Right lobe of liver (tissue), 6 donors: Measurements from ENCODE around the gene ITGA8. TPM values are rescaled to one million over a fixed set of nuclear protein-coding genes. Genes with fewer than 3 reads are reported as not detected.

ENCODE experiments used
- ATAC-seq, 4 donors: fragments of 200-7000 bp; cut with Tn5 transposase; one replicate each; pipeline ENCODE4 v1.9.1; 2020; ENCODE audit warnings: mild to moderate bottlenecking in 4 of 4, moderate library complexity in 4 of 4
- DNase-seq, 3 donors: peaks; one replicate each; pipeline ENCODE4 v3.0.0-alpha.2; 2020
- H3K27ac ChIP-seq, 3 donors: fragments of 200-600 bp; one replicate each; pipeline ENCODE4 v1.8.0; 2022
- H3K27me3 ChIP-seq, 2 donors: fragments of 200-600 bp; one replicate each; pipeline ENCODE4 v1.8.0; 2022
- H3K36me3 ChIP-seq, 4 donors: fragments of 200-600 bp; sonication (generic) in 1 of 4; one replicate each; pipeline versions ENCODE4 v1.5.1 to v1.8.0; 2017 to 2022; ENCODE audit warnings: control low read depth in 1 of 4
- H3K4me1 ChIP-seq, 4 donors: fragments of 200-600 bp; sonication (generic) in 1 of 4; one replicate each; pipeline versions ENCODE4 v1.5.1 to v1.8.0; 2017 to 2022; ENCODE audit warnings: control low read depth in 1 of 4
- H3K4me3 ChIP-seq, 3 donors: fragments of 200-600 bp; one replicate each; pipeline ENCODE4 v1.8.0; 2022
- H3K9me3 ChIP-seq, 4 donors: fragments of 200-600 bp; sonication (generic) in 1 of 4; one replicate each; pipeline versions ENCODE4 v1.5.1 to v1.8.0; 2017 to 2022; ENCODE audit warnings: control low read depth in 1 of 4
- CTCF ChIP-seq, 4 donors: fragments of 200-600 bp in 3 of 4; fragments of 450-650 bp in 1 of 4; IDR thresholded peaks; one replicate each; pipeline versions ENCODE4 v1.5.1 to v1.8.0; 2016 to 2022; ENCODE audit warnings: antibody characterized with exemption in 4 of 4, mild to moderate bottlenecking in 2 of 4
- POLR2A ChIP-seq: fragments of 450-650 bp; IDR thresholded peaks from one replicate; pipeline ENCODE4 v1.6.1; 2017; ENCODE audit warnings: antibody characterized with exemption, mild to moderate bottlenecking
- WGBS: methylation state at CpG from one replicate; pipeline ENCODE4 v1.1.6; 2018; ENCODE audit warnings: low coverage, low lambda C conversion rate; ENCODE audit not compliant: insufficient coverage; ENCODE audit errors: missing lambda C conversion rate; 5-methylcytosine and 5-hydroxymethylcytosine counted together
- intact Hi-C, 2 donors: fragments of 100-400 bp; cut with DNase I; formaldehyde crosslinking; loops; one replicate each; pipeline versions ENCODE4 v1.11.2 to v1.14.1; 2022
- total RNA-seq, 6 experiments: library from RNA; depleted of rRNA in 2 of 6; stranded (reverse); fragments of >200 nt in 2 of 6; fragmentation: NEBNext Ultra II Directional in 3 of 6; extraction: Animal tissue kit (Norgen Biotek cat#: 25700) in 3 of 6; gene quantifications; one replicate each; pipeline versions ENCODE4 v1.1.0 to v1.2.4, GENCODE V29; 2016 to 2023
- donor health status: DM: no; HTN: yes; CAD: no.
- donor health status: DM: no; HTN: no; CAD: no.
- donor health status: DM: no; HTN: no; CAD: no.
- donor health status: DM: no; HTN: yes; CAD: no.
- donor health status: DM: no; HTN: yes; CAD: no.

ITGA8 gene
- total RNA-seq, 6 experiments from 2014 or later, result 0.18 to 0.80 (median 0.36) TPM

- intact Hi-C loops, result no loop called here
- WGBS, result 69% methylated on average over 4 of the region's 4 CpGs
Observed at GRCh38 chr10:15703944-15704580, 15.7 kb downstream of the ITGA8 start.

GRCh38 chr10:15703151-15703880, 16.4 kb downstream of the ITGA8 start:
- Histone ChIP-seq H3K27ac (no peak overlapping the region), H3K36me3 (no peaks in the 10 kb centered on the region), H3K9me3 (no peaks in the 10 kb centered on the region), H3K27me3 (no peaks in the 10 kb centered on the region), H3K4me1 (no peaks in the 10 kb centered on the region), H3K4me3 (no peak overlapping the region)
- ATAC-seq (no peak), DNase-seq (no peak)
- TF ChIP-seq CTCF (IDR thresholded peaks at IDR 0.05), result no peak
- TF ChIP-seq POLR2A, result no peak
- WGBS, result 21% methylated on average over 4 of the region's 4 CpGs
- intact Hi-C loops, result no loop called here

More at GRCh38 chr10:15703944-15704580, 15.7 kb downstream of the ITGA8 start:
- no peaks in the 10 kb centered on the region for H3K36me3 ChIP-seq
- H3K27ac ChIP-seq, result no peak overlapping the region
- no peak for DNase-seq
- TF ChIP-seq CTCF (IDR thresholded peaks at IDR 0.05) (no peak), POLR2A (no peak)
- no peak overlapping the region for H3K4me3 ChIP-seq
- ATAC-seq, result no peak
- H3K9me3 ChIP-seq, result no peaks in the 10 kb centered on the region
- H3K4me1 ChIP-seq, result no peaks in the 10 kb centered on the region
- H3K27me3 ChIP-seq, result no peaks in the 10 kb centered on the region

GRCh38 chr10:15700078-15700674, 19.5 kb downstream of the ITGA8 start:
- TF ChIP-seq POLR2A (no peak), CTCF (IDR thresholded peaks at IDR 0.05) (no peak)
- H3K27ac ChIP-seq, result no peak overlapping the region
- WGBS, result 57% methylated on average over 3 of the region's 4 CpGs
- H3K27me3 ChIP-seq, result no peaks in the 10 kb centered on the region
- H3K4me1 ChIP-seq, result no peaks in the 10 kb centered on the region
- DNase-seq, result no peak
- ATAC-seq, result no peak
- H3K9me3 ChIP-seq, result no peaks in the 10 kb centered on the region
- no peaks in the 10 kb centered on the region for H3K36me3 ChIP-seq
- H3K4me3 ChIP-seq, result no peak overlapping the region
- intact Hi-C loops, result no loop called here

GRCh38 chr10:15695852-15696251, 23.9 kb downstream of the ITGA8 start:
- intact Hi-C loops, result no loop called here
- Histone ChIP-seq H3K27me3 (no peaks in the 10 kb centered on the region), H3K4me3 (no peak overlapping the region), H3K36me3 (no peaks in the 10 kb centered on the region), H3K27ac (no peak overlapping the region), H3K9me3 (no peaks in the 10 kb centered on the region), H3K4me1 (no peaks in the 10 kb centered on the region)
- ATAC-seq (no peak), DNase-seq (no peak)
- 37% methylated on average over 12 of the region's 12 CpGs for WGBS
- TF ChIP-seq POLR2A, result no peak

GRCh38 chr10:15690031-15690430, 29.7 kb downstream of the ITGA8 start:
- TF ChIP-seq POLR2A (no peak), CTCF (IDR thresholded peaks at IDR 0.05) (no peak)

More at GRCh38 chr10:15690031-15690430, 29.7 kb downstream of the ITGA8 start:
- no peaks in the 10 kb centered on the region for H3K9me3 ChIP-seq
- ATAC-seq (no peak), DNase-seq (peak in 1 of 3 donors; percentile 16)
- intact Hi-C loops, result no loop called here
- no peaks in the 10 kb centered on the region for H3K4me1 ChIP-seq
- no peak overlapping the region for H3K4me3 ChIP-seq
- no peak overlapping the region for H3K27ac ChIP-seq
- no peaks in the 10 kb centered on the region for H3K36me3 ChIP-seq
- no peaks in the 10 kb centered on the region for H3K27me3 ChIP-seq
- no CpG with 5 or more reads among the region's 5 CpGs for WGBS
